Panc1 (cell line): Measurements from ENCODE around the gene CDH23. TPM values are rescaled to one million over a fixed set of nuclear protein-coding genes. Genes with fewer than 3 reads are reported as not detected.

Experiments used
- ATAC-seq: fragments of 200-7000 bp; cut with Tn5 transposase; 2 replicates; pipeline ENCODE4 v1.9.1; 2020; ENCODE audit warnings: mild to moderate bottlenecking, moderate library complexity
- BruUV-seq: library from RNA; stranded (reverse); fragments of 400-500 nt; replicated peaks from 2 replicates; lab custom pipeline; 2021; lab: Mats Ljungman, UMichigan
- CTCF ChIA-PET: fragments of 300-600 bp; sonication (Branson Sonifier 250); formaldehyde crosslinking; loops from one replicate; lab custom pipeline; 2022; ENCODE audit warnings: antibody characterized with exemption; lab: Charles Lee
- POLR2A ChIA-PET: fragments of 300-600 bp; sonication (Branson Sonifier 250); formaldehyde crosslinking; loops from one replicate; lab custom pipeline; 2022; ENCODE audit warnings: antibody characterized with exemption; lab: Charles Lee
- DNase-seq: peaks from one replicate; pipeline ENCODE4 v3.0.0-alpha.2; 2010; ENCODE audit warnings: low read depth, low spot score
- H3K27ac ChIP-seq: 2 replicates; pipeline ENCODE4 v1.5.1; 2011; ENCODE audit warnings: mild to moderate bottlenecking, low read length, inconsistent platforms
- H3K27me3 ChIP-seq: fragments of 200-500 bp; sonication (Bioruptor generic); 2 replicates; pipeline ENCODE4 v1.6.0; 2014; ENCODE audit warnings: low read length, inconsistent platforms; ENCODE audit not compliant: control insufficient read depth, insufficient read depth
- H3K36me3 ChIP-seq: fragments of 200-500 bp; sonication (Bioruptor generic); 2 replicates; pipeline ENCODE4 v1.5.1; 2014; ENCODE audit warnings: inconsistent platforms, mild to moderate bottlenecking, low read length, moderate library complexity; ENCODE audit not compliant: control insufficient read depth, insufficient read depth
- H3K4me1 ChIP-seq: 2 replicates; pipeline ENCODE4 v1.5.1; 2011; ENCODE audit warnings: inconsistent platforms, mild to moderate bottlenecking, low read length, moderate library complexity; ENCODE audit not compliant: control insufficient read depth, insufficient read depth
- H3K4me3 ChIP-seq, 2 experiments: 2 replicates each; pipeline ENCODE4 v1.5.1; 2011 to 2012; ENCODE audit warnings: low read depth in 2 of 2, low read length in 2 of 2, mild to moderate bottlenecking in 2 of 2, inconsistent platforms in 1 of 2, moderate library complexity in 1 of 2
- H3K9me3 ChIP-seq: fragments of 200-500 bp; sonication (Bioruptor generic); 2 replicates; pipeline ENCODE4 v1.5.1; 2014; ENCODE audit warnings: low read depth, mild to moderate bottlenecking, inconsistent platforms, low read length, moderate library complexity; ENCODE audit not compliant: control insufficient read depth, insufficient read depth
- POLR2AphosphoS5 ChIP-seq: IDR thresholded peaks from 2 replicates; pipeline ENCODE4 v1.6.1; 2012; ENCODE audit warnings: mild to moderate bottlenecking, low read depth, low read length, moderate library complexity
- SIN3A ChIP-seq: IDR thresholded peaks from 2 replicates; pipeline ENCODE4 v1.6.1; 2012; ENCODE audit warnings: low read depth, mild to moderate bottlenecking, low read length, moderate library complexity, borderline replicate concordance; ENCODE audit not compliant: insufficient read depth
- TCF7L2 ChIP-seq: IDR thresholded peaks from 2 replicates; pipeline ENCODE4 v1.6.1; 2011; ENCODE audit warnings: mild to moderate bottlenecking, low read depth, low read length, inconsistent platforms
- in situ Hi-C: cut with HindIII; loops from 2 replicates; pipeline ENCODE4 v1.10.0; 2016; ENCODE audit warnings: low sequenced_read_pairs, low pct_unique_long_range_greater_than_20kb
- intact Hi-C: fragments of 100-400 bp; cut with micrococcal nuclease; formaldehyde crosslinking; loops from one replicate; pipeline ENCODE4 v1.10.0; 2022; ENCODE audit not compliant: unreplicated experiment
- total RNA-seq: library from RNA; stranded (reverse); gene quantifications from one replicate; pipeline ENCODE4 v1.2.1, GENCODE V29; 2021; ENCODE audit not compliant: unreplicated experiment
- TF ChIP-seq, protein P1 (sequence below), 2 experiments: IDR thresholded peaks; 2 replicates each; pipeline ENCODE4 v1.6.1; 2011 to 2012; ENCODE audit warnings: low read depth in 2 of 2, control low read depth in 1 of 2, low read length in 1 of 2, mild to moderate bottlenecking in 1 of 2, moderate library complexity in 1 of 2; ENCODE audit not compliant: insufficient read depth in 1 of 2
- TF ChIP-seq, protein P2 (sequence below): fragments of 450-650 bp; IDR thresholded peaks from 2 replicates; pipeline ENCODE4 v1.5.1; 2017; ENCODE audit warnings: mild to moderate bottlenecking

Gene CDH23
- total RNA-seq, 1 experiment from 2014 or later = 2.7 TPM

DNA sequence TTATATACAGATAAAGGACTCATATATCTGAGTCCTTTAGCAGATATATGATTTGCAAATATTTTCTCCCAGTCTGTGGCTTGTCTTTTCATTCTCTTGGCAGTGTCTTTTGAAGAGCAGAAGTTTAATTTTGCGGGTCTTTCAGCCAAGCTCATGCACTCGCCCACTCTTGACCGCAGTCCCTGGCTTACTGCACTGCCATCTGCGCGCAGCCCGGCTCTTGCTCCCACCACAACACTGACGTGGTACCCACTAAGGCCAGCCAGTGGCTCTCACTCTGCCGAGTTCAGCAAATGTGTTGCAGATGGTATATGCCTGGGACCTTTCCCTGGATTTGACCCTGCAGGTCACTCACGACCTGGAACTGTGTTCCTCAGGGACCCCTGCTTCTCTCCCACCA is 74.3 kb downstream of the CDH23 start:
- ChIA-PET CTCF (interaction anchor here (0.7 kb wide), 1 partner anchor 138 kb away, joined by 5 read pairs; no protein-coding TSS in a partner anchor), POLR2A (no interaction called here)
- no peak for TF ChIP-seq POLR2AphosphoS5
- TF ChIP-seq, protein P1, sequence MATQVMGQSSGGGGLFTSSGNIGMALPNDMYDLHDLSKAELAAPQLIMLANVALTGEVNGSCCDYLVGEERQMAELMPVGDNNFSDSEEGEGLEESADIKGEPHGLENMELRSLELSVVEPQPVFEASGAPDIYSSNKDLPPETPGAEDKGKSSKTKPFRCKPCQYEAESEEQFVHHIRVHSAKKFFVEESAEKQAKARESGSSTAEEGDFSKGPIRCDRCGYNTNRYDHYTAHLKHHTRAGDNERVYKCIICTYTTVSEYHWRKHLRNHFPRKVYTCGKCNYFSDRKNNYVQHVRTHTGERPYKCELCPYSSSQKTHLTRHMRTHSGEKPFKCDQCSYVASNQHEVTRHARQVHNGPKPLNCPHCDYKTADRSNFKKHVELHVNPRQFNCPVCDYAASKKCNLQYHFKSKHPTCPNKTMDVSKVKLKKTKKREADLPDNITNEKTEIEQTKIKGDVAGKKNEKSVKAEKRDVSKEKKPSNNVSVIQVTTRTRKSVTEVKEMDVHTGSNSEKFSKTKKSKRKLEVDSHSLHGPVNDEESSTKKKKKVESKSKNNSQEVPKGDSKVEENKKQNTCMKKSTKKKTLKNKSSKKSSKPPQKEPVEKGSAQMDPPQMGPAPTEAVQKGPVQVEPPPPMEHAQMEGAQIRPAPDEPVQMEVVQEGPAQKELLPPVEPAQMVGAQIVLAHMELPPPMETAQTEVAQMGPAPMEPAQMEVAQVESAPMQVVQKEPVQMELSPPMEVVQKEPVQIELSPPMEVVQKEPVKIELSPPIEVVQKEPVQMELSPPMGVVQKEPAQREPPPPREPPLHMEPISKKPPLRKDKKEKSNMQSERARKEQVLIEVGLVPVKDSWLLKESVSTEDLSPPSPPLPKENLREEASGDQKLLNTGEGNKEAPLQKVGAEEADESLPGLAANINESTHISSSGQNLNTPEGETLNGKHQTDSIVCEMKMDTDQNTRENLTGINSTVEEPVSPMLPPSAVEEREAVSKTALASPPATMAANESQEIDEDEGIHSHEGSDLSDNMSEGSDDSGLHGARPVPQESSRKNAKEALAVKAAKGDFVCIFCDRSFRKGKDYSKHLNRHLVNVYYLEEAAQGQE (IDR thresholded peaks at IDR 0.05; ENCODE audit: insufficient read depth in 1 of 2, low read depth in 2 of 2, low read length in 1 of 2) = no peak
- TF ChIP-seq, protein P2, sequence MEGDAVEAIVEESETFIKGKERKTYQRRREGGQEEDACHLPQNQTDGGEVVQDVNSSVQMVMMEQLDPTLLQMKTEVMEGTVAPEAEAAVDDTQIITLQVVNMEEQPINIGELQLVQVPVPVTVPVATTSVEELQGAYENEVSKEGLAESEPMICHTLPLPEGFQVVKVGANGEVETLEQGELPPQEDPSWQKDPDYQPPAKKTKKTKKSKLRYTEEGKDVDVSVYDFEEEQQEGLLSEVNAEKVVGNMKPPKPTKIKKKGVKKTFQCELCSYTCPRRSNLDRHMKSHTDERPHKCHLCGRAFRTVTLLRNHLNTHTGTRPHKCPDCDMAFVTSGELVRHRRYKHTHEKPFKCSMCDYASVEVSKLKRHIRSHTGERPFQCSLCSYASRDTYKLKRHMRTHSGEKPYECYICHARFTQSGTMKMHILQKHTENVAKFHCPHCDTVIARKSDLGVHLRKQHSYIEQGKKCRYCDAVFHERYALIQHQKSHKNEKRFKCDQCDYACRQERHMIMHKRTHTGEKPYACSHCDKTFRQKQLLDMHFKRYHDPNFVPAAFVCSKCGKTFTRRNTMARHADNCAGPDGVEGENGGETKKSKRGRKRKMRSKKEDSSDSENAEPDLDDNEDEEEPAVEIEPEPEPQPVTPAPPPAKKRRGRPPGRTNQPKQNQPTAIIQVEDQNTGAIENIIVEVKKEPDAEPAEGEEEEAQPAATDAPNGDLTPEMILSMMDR = no peak
- TF ChIP-seq SIN3A = no peak
- TF ChIP-seq TCF7L2 = no peak
- no peak overlapping the region for H3K4me3 ChIP-seq
- DNase-seq (no peak), ATAC-seq (no peak)
- H3K36me3 ChIP-seq = no peaks in the 10 kb centered on the region
- H3K27me3 ChIP-seq = no peaks in the 10 kb centered on the region
- in situ Hi-C loops = no loop called here
- H3K9me3 ChIP-seq = no peaks in the 10 kb centered on the region
- H3K27ac ChIP-seq = no peak overlapping the region
- intact Hi-C loops = no loop called here
- H3K4me1 ChIP-seq = no peaks in the 10 kb centered on the region
- no TSS peak for BruUV-seq

DNA sequence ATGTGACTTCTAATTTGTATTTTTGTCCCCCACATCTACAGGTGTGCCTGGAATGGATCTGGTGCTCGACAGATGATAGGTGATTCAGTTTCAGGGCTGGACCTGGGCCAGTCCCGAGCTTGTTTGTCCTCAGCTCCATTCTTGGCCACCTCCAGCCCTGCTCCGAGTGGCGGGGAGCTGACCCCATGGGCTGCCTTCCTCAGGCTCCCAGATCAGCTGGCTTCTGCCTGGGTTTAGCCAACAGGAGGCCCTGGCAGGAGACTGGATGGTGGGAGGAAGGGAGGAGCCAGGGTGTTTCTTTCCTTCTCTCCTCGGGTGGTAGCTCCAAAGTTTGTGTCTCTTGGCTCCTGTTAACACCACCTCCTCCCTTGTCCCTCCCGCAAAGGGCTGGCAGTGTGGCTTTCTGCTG is 75.2 kb downstream of the CDH23 start:
- H3K36me3 ChIP-seq = no peaks in the 10 kb centered on the region
- no peaks in the 10 kb centered on the region for H3K9me3 ChIP-seq
- DNase-seq = no peak
- CTCF ChIA-PET = no interaction called here
- H3K4me1 ChIP-seq = no peaks in the 10 kb centered on the region
- intact Hi-C loops (no loop called here), in situ Hi-C loops (no loop called here)
- POLR2A ChIA-PET = no interaction called here
- no peak for TF ChIP-seq SIN3A
- TF ChIP-seq POLR2AphosphoS5 = no peak
- no peak for TF ChIP-seq TCF7L2
- TF ChIP-seq, protein P2 = no peak
- TF ChIP-seq, protein P1 (IDR thresholded peaks at IDR 0.05; ENCODE audit: insufficient read depth in 1 of 2, low read depth in 2 of 2, low read length in 1 of 2) = no peak
- H3K27me3 ChIP-seq = peaks cover 2% of the 10 kb centered on the region; the same call in 1 of the 2 replicates
- no TSS peak for BruUV-seq
- H3K27ac ChIP-seq = no peak overlapping the region
- H3K4me3 ChIP-seq = no peak overlapping the region
- ATAC-seq = no peak
